Stimulated activated memory B cell treated with anti-CD40 and anti-IgM and Interleukin-4, amounts not matched to agents 10 μg/mL and 1 μg/mL and 100 μg/mL, for 72 hours (primary cell): ENCODE results near the gene IDH3G.

Experiments
- ATAC-seq: fragments of 150-1000 bp; cut with Tn5 transposase; 2 replicates; pipeline ENCODE4 v1.10.0; 2021
- H3K27ac Mint-ChIP-seq: one replicate; pipeline ENCODE4 v1.8.0; 2022; ENCODE audit warnings: mild to moderate bottlenecking, mixed read lengths
- H3K27me3 Mint-ChIP-seq: one replicate; pipeline ENCODE4 v1.8.0; 2022; ENCODE audit warnings: mixed read lengths
- H3K36me3 Mint-ChIP-seq: one replicate; pipeline ENCODE4 v1.8.0; 2022; ENCODE audit warnings: mixed read lengths
- H3K4me1 Mint-ChIP-seq: one replicate; pipeline ENCODE4 v1.8.0; 2022; ENCODE audit warnings: mixed read lengths
- H3K4me3 Mint-ChIP-seq: one replicate; pipeline ENCODE4 v1.8.0; 2022; ENCODE audit warnings: mild to moderate bottlenecking, moderate library complexity, mixed read lengths
- H3K9me3 Mint-ChIP-seq: one replicate; pipeline ENCODE4 v1.8.0; 2022; ENCODE audit warnings: mixed read lengths

IDH3G gene

GRCh38 chrX:153802513-153803045 lies 8.4 kb upstream of the IDH3G start:
- peaks cover 13% of the 10 kb centered on the region for H3K36me3 Mint-ChIP-seq
- no peak overlapping the region for H3K27ac Mint-ChIP-seq
- peaks cover 3% of the 10 kb centered on the region for H3K27me3 Mint-ChIP-seq
- no peak for ATAC-seq
- no peak overlapping the region for H3K4me3 Mint-ChIP-seq
- H3K4me1 Mint-ChIP-seq: no peaks in the 10 kb centered on the region
- H3K9me3 Mint-ChIP-seq: no peaks in the 10 kb centered on the region

- no peaks in the 10 kb centered on the region for H3K27me3 Mint-ChIP-seq
- peaks cover 13% of the 10 kb centered on the region for H3K36me3 Mint-ChIP-seq
- no peaks in the 10 kb centered on the region for H3K4me1 Mint-ChIP-seq
- H3K9me3 Mint-ChIP-seq: no peaks in the 10 kb centered on the region
- H3K4me3 Mint-ChIP-seq: no peak overlapping the region
- ATAC-seq: no peak
- no peak overlapping the region for H3K27ac Mint-ChIP-seq
Measured at GRCh38 chrX:153801669-153802068, 7.5 kb upstream of the IDH3G start.

GRCh38 chrX:153800746-153801145 lies 6.6 kb upstream of the IDH3G start:
- Mint-ChIP-seq H3K4me1 (peaks cover 9% of the 10 kb centered on the region), H3K27ac (no peak overlapping the region), H3K9me3 (no peaks in the 10 kb centered on the region), H3K27me3 (no peaks in the 10 kb centered on the region), H3K4me3 (no peak overlapping the region), H3K36me3 (peaks cover 13% of the 10 kb centered on the region)
- no peak for ATAC-seq

- no peak for ATAC-seq
- Mint-ChIP-seq H3K9me3 (no peaks in the 10 kb centered on the region), H3K4me1 (peaks cover 9% of the 10 kb centered on the region), H3K36me3 (peaks cover 13% of the 10 kb centered on the region), H3K27ac (no peak overlapping the region), H3K27me3 (no peaks in the 10 kb centered on the region), H3K4me3 (no peak overlapping the region)
Measured at GRCh38 chrX:153800177-153800722, 6.1 kb upstream of the IDH3G start.

GRCh38 chrX:153799326-153799725 lies 5.2 kb upstream of the IDH3G start:
- Mint-ChIP-seq H3K36me3 (peaks cover 13% of the 10 kb centered on the region), H3K4me1 (peaks cover 9% of the 10 kb centered on the region), H3K9me3 (no peaks in the 10 kb centered on the region), H3K27ac (no peak overlapping the region), H3K27me3 (no peaks in the 10 kb centered on the region), H3K4me3 (no peak overlapping the region)
- no peak for ATAC-seq

- Mint-ChIP-seq H3K4me3 (no peak overlapping the region), H3K9me3 (no peaks in the 10 kb centered on the region), H3K4me1 (peaks cover 17% of the 10 kb centered on the region), H3K27ac (no peak overlapping the region), H3K27me3 (no peaks in the 10 kb centered on the region), H3K36me3 (peaks cover 13% of the 10 kb centered on the region)
- no peak for ATAC-seq
Measured at GRCh38 chrX:153797415-153798015, 3.3 kb upstream of the IDH3G start.

GRCh38 chrX:153794897-153795816 lies 982 bp upstream of the IDH3G start:
- ATAC-seq: peak; percentile 7
- Mint-ChIP-seq H3K4me3 (peak overlapping the region; percentile 99), H3K4me1 (peaks cover 17% of the 10 kb centered on the region), H3K9me3 (no peaks in the 10 kb centered on the region), H3K27ac (peak overlapping the region; percentile 99), H3K36me3 (peaks cover 13% of the 10 kb centered on the region), H3K27me3 (no peaks in the 10 kb centered on the region)

- H3K4me1 Mint-ChIP-seq: peaks cover 17% of the 10 kb centered on the region
- no peak for ATAC-seq
- peaks cover 4% of the 10 kb centered on the region for H3K36me3 Mint-ChIP-seq
- H3K27ac Mint-ChIP-seq: peak overlapping the region; percentile 99
- peak overlapping the region; percentile 99 for H3K4me3 Mint-ChIP-seq
- no peaks in the 10 kb centered on the region for H3K27me3 Mint-ChIP-seq
- no peaks in the 10 kb centered on the region for H3K9me3 Mint-ChIP-seq
Measured at GRCh38 chrX:153793291-153793690, 884 bp downstream of the IDH3G start.

GRCh38 chrX:153792368-153792767 lies 1.8 kb downstream of the IDH3G start:
- no peaks in the 10 kb centered on the region for H3K27me3 Mint-ChIP-seq
- no peak for ATAC-seq
- no peaks in the 10 kb centered on the region for H3K9me3 Mint-ChIP-seq
- no peak overlapping the region for H3K27ac Mint-ChIP-seq
- H3K4me1 Mint-ChIP-seq: peaks cover 17% of the 10 kb centered on the region
- H3K4me3 Mint-ChIP-seq: no peak overlapping the region
- H3K36me3 Mint-ChIP-seq: no peaks in the 10 kb centered on the region

- no peak for ATAC-seq
- Mint-ChIP-seq H3K4me3 (no peak overlapping the region), H3K9me3 (no peaks in the 10 kb centered on the region), H3K27ac (no peak overlapping the region), H3K27me3 (no peaks in the 10 kb centered on the region), H3K4me1 (peaks cover 13% of the 10 kb centered on the region), H3K36me3 (no peaks in the 10 kb centered on the region)
Measured at GRCh38 chrX:153791104-153791852, 2.9 kb downstream of the IDH3G start.

- ATAC-seq: no peak
- Mint-ChIP-seq H3K4me3 (no peak overlapping the region), H3K36me3 (peaks cover 5% of the 10 kb centered on the region), H3K9me3 (no peaks in the 10 kb centered on the region), H3K27me3 (no peaks in the 10 kb centered on the region), H3K4me1 (peaks cover 8% of the 10 kb centered on the region), H3K27ac (no peak overlapping the region)
Measured at GRCh38 chrX:153789654-153790053, 4.5 kb downstream of the IDH3G start.

- no peaks in the 10 kb centered on the region for H3K9me3 Mint-ChIP-seq
- H3K4me3 Mint-ChIP-seq: no peak overlapping the region
- no peaks in the 10 kb centered on the region for H3K27me3 Mint-ChIP-seq
- H3K27ac Mint-ChIP-seq: no peak overlapping the region
- ATAC-seq: no peak
- no peaks in the 10 kb centered on the region for H3K4me1 Mint-ChIP-seq
- H3K36me3 Mint-ChIP-seq: peaks cover 11% of the 10 kb centered on the region
Measured at GRCh38 chrX:153786669-153787068, 7.5 kb downstream of the IDH3G start.

- H3K4me3 Mint-ChIP-seq: no peak overlapping the region
- H3K27ac Mint-ChIP-seq: no peak overlapping the region
- peaks cover 9% of the 10 kb centered on the region for H3K4me1 Mint-ChIP-seq
- ATAC-seq: no peak
- peaks cover 12% of the 10 kb centered on the region for H3K27me3 Mint-ChIP-seq
- no peaks in the 10 kb centered on the region for H3K9me3 Mint-ChIP-seq
- H3K36me3 Mint-ChIP-seq: peaks cover 11% of the 10 kb centered on the region
Measured at GRCh38 chrX:153784325-153784967, 9.7 kb downstream of the IDH3G start.

GRCh38 chrX:153783378-153784013 lies 10.7 kb downstream of the IDH3G start:
- Mint-ChIP-seq H3K9me3 (no peaks in the 10 kb centered on the region), H3K4me1 (peaks cover 9% of the 10 kb centered on the region), H3K36me3 (peaks cover 11% of the 10 kb centered on the region), H3K27me3 (peaks cover 15% of the 10 kb centered on the region), H3K27ac (no peak overlapping the region), H3K4me3 (no peak overlapping the region)
- no peak for ATAC-seq
